Left ventricle myocardium inferior (tissue), 1 donor: Measurements from ENCODE around the gene PRKCZ. TPM values are rescaled to one million over a fixed set of nuclear protein-coding genes. Genes with fewer than 3 reads are reported as not detected.

ENCODE experiments used
- DNase-seq: peaks from one replicate; pipeline ENCODE4 v3.0.0-alpha.2; 2020
- H3K27ac ChIP-seq: fragments of 200-600 bp; replicated peaks from 2 replicates; pipeline ENCODE4 v1.8.0; 2021
- H3K27me3 ChIP-seq: fragments of 200-600 bp; 2 replicates; pipeline ENCODE4 v1.8.0; 2021; ENCODE audit warnings: low read depth
- H3K36me3 ChIP-seq: fragments of 200-600 bp; 2 replicates; pipeline ENCODE4 v1.8.0; 2021
- H3K4me1 ChIP-seq: fragments of 200-600 bp; 2 replicates; pipeline ENCODE4 v1.8.0; 2021
- H3K4me3 ChIP-seq: fragments of 200-600 bp; 2 replicates; pipeline ENCODE4 v1.8.0; 2021; ENCODE audit warnings: mild to moderate bottlenecking, moderate library complexity
- H3K9me3 ChIP-seq: fragments of 200-600 bp; replicated peaks from 2 replicates; pipeline ENCODE4 v1.8.0; 2021
- CTCF ChIP-seq: fragments of 200-600 bp; IDR thresholded peaks from 2 replicates; pipeline ENCODE4 v1.8.0; 2021; ENCODE audit warnings: antibody characterized with exemption, mild to moderate bottlenecking, borderline replicate concordance
- intact Hi-C: fragments of 100-400 bp; cut with micrococcal nuclease; formaldehyde crosslinking; loops from one replicate; pipeline ENCODE4 v1.11.0; 2022
- total RNA-seq: library from RNA; stranded (reverse); fragmentation: NEBNext Ultra II Directional; extraction: Animal tissue kit (Norgen Biotek cat#: 25700); gene quantifications from one replicate; pipeline ENCODE4 v1.2.1, GENCODE V29; 2021
- donor health status: DM: no; HTN: yes; CAD: no; lungs with severe emphysema.

The PRKCZ gene
- total RNA-seq, 1 donor from 2014 or later = 19.1 TPM

GRCh38 chr1:2105781-2106524 lies 55.7 kb downstream of the PRKCZ start:
- Histone ChIP-seq H3K27ac (no peak overlapping the region), H3K27me3 (no peaks in the 10 kb centered on the region), H3K4me3 (no peak overlapping the region), H3K9me3 (no peaks in the 10 kb centered on the region), H3K36me3 (no peaks in the 10 kb centered on the region), H3K4me1 (peaks cover 5% of the 10 kb centered on the region)
- TF ChIP-seq CTCF = no peak
- intact Hi-C loops = no loop called here
- DNase-seq = no peak

- H3K27ac ChIP-seq = no peak overlapping the region
- H3K27me3 ChIP-seq = no peaks in the 10 kb centered on the region
- H3K4me3 ChIP-seq = no peak overlapping the region
- intact Hi-C loops = no loop called here
- no peaks in the 10 kb centered on the region for H3K36me3 ChIP-seq
- TF ChIP-seq CTCF = no peak
- DNase-seq = no peak
- peaks cover 5% of the 10 kb centered on the region for H3K4me1 ChIP-seq
- no peaks in the 10 kb centered on the region for H3K9me3 ChIP-seq
Measured at GRCh38 chr1:2106659-2107405, 56.6 kb downstream of the PRKCZ start.

DNA sequence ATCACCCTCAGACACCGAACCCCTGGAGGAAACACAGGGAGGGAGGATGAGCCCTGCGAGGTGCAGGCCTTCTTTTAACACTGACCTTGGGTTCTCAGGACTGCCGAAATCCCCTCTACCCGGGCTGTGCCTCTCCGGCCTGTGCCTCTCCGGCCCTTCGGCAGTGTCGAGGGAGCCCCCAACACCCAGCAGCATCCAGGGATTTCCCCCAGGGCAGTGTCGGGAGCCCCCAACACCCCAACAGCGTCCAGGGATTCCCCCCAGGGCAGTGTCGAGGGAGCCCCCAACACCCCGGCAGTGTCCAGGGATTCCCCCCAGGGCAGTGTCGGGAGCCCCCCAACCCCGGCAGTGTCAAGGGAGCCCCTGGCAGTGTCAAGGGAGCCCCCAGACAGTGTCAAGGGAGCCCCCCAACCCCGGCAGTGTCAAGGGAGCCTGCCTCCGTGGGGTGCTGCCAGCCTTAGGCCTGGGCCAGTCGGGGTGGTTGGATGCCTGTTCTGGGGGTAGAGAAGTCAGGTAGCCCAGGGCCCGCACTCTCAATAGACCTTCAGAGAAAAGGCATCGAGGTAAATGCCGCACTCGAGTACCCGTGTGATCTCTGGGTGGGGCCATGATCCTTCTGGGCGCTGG lies 57.5 kb downstream of the PRKCZ start:
- DNase-seq = no peak
- no peaks in the 10 kb centered on the region for H3K27me3 ChIP-seq
- intact Hi-C loops = no loop called here

DNA sequence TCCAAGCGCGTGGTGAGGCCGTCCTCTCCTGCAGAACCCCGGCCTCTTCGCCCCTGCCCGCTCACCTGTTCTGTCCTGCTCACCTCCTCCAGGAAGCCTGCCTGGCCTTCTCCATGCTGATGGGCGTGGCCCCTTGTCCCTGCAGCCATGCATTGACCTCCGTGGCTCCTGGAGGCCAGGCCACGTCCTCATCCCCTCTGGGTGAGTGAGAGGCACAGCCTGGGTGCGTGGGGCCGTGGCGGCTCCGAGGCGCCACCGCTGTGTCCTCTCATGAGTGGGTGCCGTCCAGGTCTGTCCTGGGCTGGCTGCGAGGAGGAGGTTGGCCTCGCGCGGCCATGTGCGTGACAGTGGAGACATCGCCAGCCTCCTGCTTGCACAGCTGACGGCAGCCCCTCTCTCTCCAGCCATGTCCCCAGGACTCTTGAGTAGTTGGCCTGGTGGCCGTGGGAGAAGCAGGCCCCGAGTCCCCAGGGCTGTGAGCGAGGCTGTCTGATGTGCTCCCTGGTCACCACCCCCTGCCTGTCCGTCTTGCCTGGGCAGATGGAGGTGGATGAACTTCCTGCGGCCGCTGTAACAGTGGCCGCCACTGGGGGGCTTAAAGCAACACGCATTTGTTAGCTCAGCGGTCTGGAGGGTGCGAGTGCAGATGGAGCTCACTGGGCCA lies 58.1 kb downstream of the PRKCZ start:
- H3K4me3 ChIP-seq = no peak overlapping the region
- H3K36me3 ChIP-seq = no peaks in the 10 kb centered on the region
- intact Hi-C loops = no loop called here
- peak; percentile 43 for TF ChIP-seq CTCF
- no peak for DNase-seq
- H3K9me3 ChIP-seq = no peaks in the 10 kb centered on the region
- H3K27me3 ChIP-seq = no peaks in the 10 kb centered on the region
- H3K4me1 ChIP-seq = peaks cover 5% of the 10 kb centered on the region
- no peak overlapping the region for H3K27ac ChIP-seq

More for the DNA sequence above, 57.5 kb downstream of the PRKCZ start:
- H3K4me1 ChIP-seq = peaks cover 5% of the 10 kb centered on the region
- TF ChIP-seq CTCF = no peak
- no peaks in the 10 kb centered on the region for H3K36me3 ChIP-seq
- H3K4me3 ChIP-seq = no peak overlapping the region
- no peaks in the 10 kb centered on the region for H3K9me3 ChIP-seq
- H3K27ac ChIP-seq = no peak overlapping the region

GRCh38 chr1:2108877-2109580 lies 58.8 kb downstream of the PRKCZ start:
- Histone ChIP-seq H3K9me3 (no peaks in the 10 kb centered on the region), H3K36me3 (no peaks in the 10 kb centered on the region), H3K27me3 (no peaks in the 10 kb centered on the region), H3K4me3 (no peak overlapping the region), H3K4me1 (peaks cover 5% of the 10 kb centered on the region), H3K27ac (no peak overlapping the region)
- TF ChIP-seq CTCF = no peak
- intact Hi-C loops = no loop called here
- DNase-seq = no peak
